ENCODE measurements around the gene DIP2C.

DIP2C gene

GRCh38 chr10:320771-321170 is 368.7 kb downstream of the DIP2C start:
- CTCF ChIA-PET = no interaction called here
- POLR2A ChIA-PET = interaction anchor here (1.7 kb wide), 1 partner anchor 9 kb away, joined by 5 read pairs; no protein-coding TSS in a partner anchor
- no peak for TF ChIP-seq FOXM1 (IDR thresholded peaks at IDR 0.05; ENCODE audit: borderline replicate concordance)
- TF ChIP-seq SUZ12 (IDR thresholded peaks at IDR 0.05) = no peak
- no peak for DNase-seq (ENCODE audit: extremely low spot score)

- no peak for TF ChIP-seq NFRKB (IDR thresholded peaks at IDR 0.05)
- TF ChIP-seq SUZ12 (IDR thresholded peaks at IDR 0.05) = no peak
- TF ChIP-seq CTBP1 (IDR thresholded peaks at IDR 0.05; ENCODE audit: borderline replicate concordance) = no peak
- TF ChIP-seq PKNOX1 (IDR thresholded peaks at IDR 0.05) = no peak
- CTCF ChIA-PET = no interaction called here
- DNase-seq (ENCODE audit: extremely low spot score) = no peak
- POLR2A ChIA-PET = no interaction called here
These were observed 371.5 kb downstream of the DIP2C start for GRCh38 chr10:317926-318325.

GRCh38 chr10:317271-317769 is 372.1 kb downstream of the DIP2C start:
- DNase-seq (ENCODE audit: extremely low spot score) = no peak
- ChIA-PET CTCF (no interaction called here), POLR2A (no interaction called here)
- TF ChIP-seq FOXA1 (IDR thresholded peaks at IDR 0.05) (no peak), ELF4 (IDR thresholded peaks at IDR 0.05) (no peak), TARDBP (IDR thresholded peaks at IDR 0.05) (no peak), CTBP1 (IDR thresholded peaks at IDR 0.05; ENCODE audit: borderline replicate concordance) (no peak), ARNT (IDR thresholded peaks at IDR 0.05) (no peak), ZNF384 (IDR thresholded peaks at IDR 0.05) (no peak), HDGF (IDR thresholded peaks at IDR 0.05; ENCODE audit: borderline replicate concordance) (no peak), SUZ12 (IDR thresholded peaks at IDR 0.05) (no peak), SP1 (IDR thresholded peaks at IDR 0.05) (no peak)

GRCh38 chr10:316390-316789 is 373.1 kb downstream of the DIP2C start:
- TF ChIP-seq CTBP1 (IDR thresholded peaks at IDR 0.05; ENCODE audit: borderline replicate concordance) (no peak), ELF4 (IDR thresholded peaks at IDR 0.05) (no peak), SUZ12 (IDR thresholded peaks at IDR 0.05) (no peak), ZNF384 (IDR thresholded peaks at IDR 0.05) (no peak), LEF1 (IDR thresholded peaks at IDR 0.05; ENCODE audit: borderline replicate concordance) (no peak), ARNT (IDR thresholded peaks at IDR 0.05) (no peak), BHLHE40 (IDR thresholded peaks at IDR 0.05; ENCODE audit: borderline replicate concordance) (no peak), PKNOX1 (IDR thresholded peaks at IDR 0.05) (no peak), HDGF (IDR thresholded peaks at IDR 0.05; ENCODE audit: borderline replicate concordance) (no peak), NFRKB (IDR thresholded peaks at IDR 0.05) (no peak), SP1 (IDR thresholded peaks at IDR 0.05) (no peak), L3MBTL2 (conservative IDR thresholded peaks at IDR 0.05) (no peak), FOXA1 (IDR thresholded peaks at IDR 0.05) (no peak), TARDBP (IDR thresholded peaks at IDR 0.05) (no peak), FOXM1 (IDR thresholded peaks at IDR 0.05; ENCODE audit: borderline replicate concordance) (no peak)
- CTCF ChIA-PET = no interaction called here
- POLR2A ChIA-PET = no interaction called here

GRCh38 chr10:314871-315270 is 374.6 kb downstream of the DIP2C start:
- TF ChIP-seq ELF4 (IDR thresholded peaks at IDR 0.05) = no peak
- no peak for TF ChIP-seq ZNF384 (IDR thresholded peaks at IDR 0.05)
- no peak for TF ChIP-seq SUZ12 (IDR thresholded peaks at IDR 0.05)
- no peak for TF ChIP-seq FOXA1 (IDR thresholded peaks at IDR 0.05)
- TF ChIP-seq FOXK2 (IDR thresholded peaks at IDR 0.05) = no peak
- TF ChIP-seq FOXM1 (IDR thresholded peaks at IDR 0.05; ENCODE audit: borderline replicate concordance) = no peak
- no peak for TF ChIP-seq SP1 (IDR thresholded peaks at IDR 0.05)
- TF ChIP-seq NFRKB (IDR thresholded peaks at IDR 0.05) = no peak
- no peak for TF ChIP-seq HDGF (IDR thresholded peaks at IDR 0.05; ENCODE audit: borderline replicate concordance)
- TF ChIP-seq L3MBTL2 (conservative IDR thresholded peaks at IDR 0.05) = no peak
- TF ChIP-seq LEF1 (IDR thresholded peaks at IDR 0.05; ENCODE audit: borderline replicate concordance) = no peak
- no peak for TF ChIP-seq CTBP1 (IDR thresholded peaks at IDR 0.05; ENCODE audit: borderline replicate concordance)
- no peak for TF ChIP-seq PKNOX1 (IDR thresholded peaks at IDR 0.05)
- no peak for DNase-seq (ENCODE audit: extremely low spot score)
- POLR2A ChIA-PET = no interaction called here
- CTCF ChIA-PET = no interaction called here

More at GRCh38 chr10:316390-316789, 373.1 kb downstream of the DIP2C start:
- DNase-seq (ENCODE audit: extremely low spot score) = no peak

- ChIA-PET POLR2A (no interaction called here), CTCF (no interaction called here)
- TF ChIP-seq L3MBTL2 (conservative IDR thresholded peaks at IDR 0.05) (no peak), PKNOX1 (IDR thresholded peaks at IDR 0.05) (no peak), TARDBP (IDR thresholded peaks at IDR 0.05) (no peak), ELF4 (IDR thresholded peaks at IDR 0.05) (no peak), LEF1 (IDR thresholded peaks at IDR 0.05; ENCODE audit: borderline replicate concordance) (no peak), SUZ12 (IDR thresholded peaks at IDR 0.05) (no peak), ZNF384 (IDR thresholded peaks at IDR 0.05) (no peak), BHLHE40 (IDR thresholded peaks at IDR 0.05; ENCODE audit: borderline replicate concordance) (no peak), SP1 (IDR thresholded peaks at IDR 0.05) (no peak), HDGF (IDR thresholded peaks at IDR 0.05; ENCODE audit: borderline replicate concordance) (no peak), FOXK2 (IDR thresholded peaks at IDR 0.05) (no peak), NFRKB (IDR thresholded peaks at IDR 0.05) (no peak), FOXA1 (IDR thresholded peaks at IDR 0.05) (no peak), FOXM1 (IDR thresholded peaks at IDR 0.05; ENCODE audit: borderline replicate concordance) (no peak), ARNT (IDR thresholded peaks at IDR 0.05) (no peak)
- DNase-seq (ENCODE audit: extremely low spot score) = no peak
These were observed 375.1 kb downstream of the DIP2C start for GRCh38 chr10:314381-314780.

Measured in HEK293T (cell line).